ENCODE measurements around the gene EN1.

Gene EN1

DNA sequence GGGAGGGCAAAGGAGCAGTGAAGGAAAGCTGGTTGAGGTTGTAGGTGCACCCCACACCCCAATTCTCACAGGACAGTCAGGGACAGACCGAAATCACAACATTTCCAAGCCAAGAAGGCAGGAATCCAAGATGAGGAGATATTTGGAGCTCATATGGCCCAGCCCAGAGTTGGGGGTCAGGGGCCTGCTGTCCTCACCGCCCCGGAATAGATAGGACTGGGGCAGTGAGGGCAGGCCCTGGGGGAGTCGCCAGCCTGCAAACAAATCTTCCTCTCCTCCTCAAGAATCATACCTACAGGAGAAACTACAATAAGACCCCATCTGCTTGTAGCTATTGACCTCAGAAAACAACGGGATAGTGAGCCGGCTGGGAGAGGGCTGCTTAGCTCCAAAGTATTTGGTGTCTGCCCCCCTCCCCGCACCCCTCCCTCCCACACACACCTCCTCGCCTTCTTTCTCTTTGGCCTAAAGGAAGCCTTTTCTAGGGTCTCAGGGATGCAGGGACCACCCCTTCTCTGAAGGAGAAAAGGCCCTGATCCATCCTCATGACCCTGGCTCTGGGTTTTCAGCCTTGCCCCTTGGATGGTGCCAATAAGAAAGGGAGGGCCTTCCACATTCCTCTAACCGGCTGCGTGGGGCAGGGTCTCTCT is 3.8 kb downstream of the EN1 start:
- DNase-seq (ENCODE audit: low read depth in 2 of 2, low spot score in 1 of 2) = no peak

DNA sequence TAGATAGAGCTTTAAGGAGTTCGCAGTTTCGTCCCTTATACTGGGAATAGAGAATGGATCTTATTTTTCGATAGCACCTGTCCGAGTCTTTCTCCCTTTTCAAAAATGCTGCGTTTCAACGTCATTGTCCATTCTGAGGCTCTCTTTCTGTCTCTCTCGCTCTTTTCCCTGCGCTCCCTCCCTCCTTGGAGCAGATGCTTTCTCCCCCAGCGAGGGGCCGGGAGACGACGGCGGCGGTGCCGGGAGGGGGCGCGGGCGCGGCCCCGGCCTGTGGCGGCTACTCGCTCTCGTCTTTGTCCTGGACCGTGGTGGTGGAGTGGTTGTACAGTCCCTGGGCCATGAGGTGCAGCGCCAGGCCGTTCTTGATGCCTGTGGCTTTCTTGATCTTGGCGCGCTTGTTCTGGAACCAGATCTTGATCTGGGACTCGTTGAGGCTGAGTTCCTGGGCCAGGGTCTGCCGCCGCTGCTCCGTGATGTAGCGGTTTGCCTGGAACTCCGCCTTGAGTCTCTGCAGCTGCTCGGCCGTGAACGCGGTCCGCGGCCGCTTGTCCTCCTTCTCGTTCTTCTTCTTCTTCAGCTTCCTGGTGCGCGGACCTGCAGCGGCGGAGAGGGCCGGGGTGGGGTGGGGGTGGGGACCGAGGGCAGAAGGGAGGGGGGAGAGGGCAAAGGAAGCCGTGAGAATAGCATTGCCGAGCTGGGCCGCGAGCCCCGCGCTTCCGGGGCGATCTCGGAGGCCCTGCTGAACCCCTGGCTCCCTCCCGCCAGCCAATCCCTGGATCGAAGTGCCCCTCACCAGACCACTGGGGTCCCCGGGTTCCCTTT is 4.6 kb downstream of the EN1 start:
- no peak for DNase-seq (ENCODE audit: low read depth in 2 of 2, low spot score in 1 of 2)

DNA sequence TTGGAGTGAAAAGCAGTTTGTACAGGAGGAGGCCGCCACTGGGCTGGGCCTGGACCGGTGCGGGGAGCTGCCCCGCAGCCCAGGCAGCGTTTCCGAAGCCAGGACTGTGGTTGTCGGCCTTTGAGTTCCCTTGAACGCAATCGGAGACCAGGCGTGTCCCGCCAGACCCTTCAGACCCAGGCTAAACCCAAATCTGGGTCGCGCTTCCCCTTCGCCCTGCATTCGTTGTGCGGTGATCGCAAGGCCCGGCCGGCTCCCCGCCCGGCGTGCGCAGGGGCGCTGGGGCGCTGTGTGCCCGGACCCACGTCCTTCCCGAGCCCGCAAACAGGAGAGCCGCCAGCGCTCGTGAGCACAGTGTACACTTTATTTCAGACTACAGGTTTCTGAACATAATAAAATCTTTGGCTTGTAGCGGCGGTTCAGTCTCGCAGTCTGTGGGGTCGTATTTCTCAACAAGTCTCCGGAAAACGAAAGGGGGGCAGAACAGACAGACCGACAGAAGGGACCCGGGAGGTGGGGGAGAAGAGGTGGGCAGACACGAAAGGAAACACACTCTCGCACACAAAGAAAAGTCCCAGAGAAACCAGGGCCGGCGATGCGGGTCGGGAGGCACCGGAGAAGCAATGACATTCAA is 5.5 kb downstream of the EN1 start:
- no peak for DNase-seq (ENCODE audit: low read depth in 2 of 2, low spot score in 1 of 2)

- DNase-seq (ENCODE audit: low read depth in 2 of 2, low spot score in 1 of 2) = no peak
Measured at GRCh38 chr2:118841450-118841827, 6.0 kb downstream of the EN1 start.

- no peak for DNase-seq (ENCODE audit: low read depth in 2 of 2, low spot score in 1 of 2)
Measured at GRCh38 chr2:118838741-118839455, 8.6 kb downstream of the EN1 start.

DNA sequence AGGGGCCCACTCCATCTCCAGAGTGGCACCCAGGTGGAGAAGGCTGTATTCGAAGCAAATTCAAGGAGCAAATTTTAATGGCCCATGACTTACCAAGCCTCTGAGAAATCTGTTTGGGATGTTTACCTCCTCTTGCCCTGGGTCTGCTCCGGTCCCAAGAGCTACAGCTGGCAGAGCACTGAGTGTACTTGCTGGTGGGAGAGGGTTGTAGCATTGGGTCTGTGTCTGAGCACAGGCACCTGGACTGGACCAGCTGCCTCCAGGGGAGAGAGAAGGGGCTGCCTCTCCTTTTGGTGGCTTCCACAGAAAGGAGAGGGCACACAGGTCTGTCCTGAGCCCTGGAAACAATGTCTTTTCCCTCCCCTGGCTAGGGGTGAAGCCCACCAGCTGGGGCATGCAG is 9.8 kb downstream of the EN1 start:
- DNase-seq (ENCODE audit: low read depth in 2 of 2, low spot score in 1 of 2) = no peak

- no peak for DNase-seq (ENCODE audit: low read depth in 2 of 2, low spot score in 1 of 2)
Measured at GRCh38 chr2:118837067-118837466, 10.4 kb downstream of the EN1 start.

DNA sequence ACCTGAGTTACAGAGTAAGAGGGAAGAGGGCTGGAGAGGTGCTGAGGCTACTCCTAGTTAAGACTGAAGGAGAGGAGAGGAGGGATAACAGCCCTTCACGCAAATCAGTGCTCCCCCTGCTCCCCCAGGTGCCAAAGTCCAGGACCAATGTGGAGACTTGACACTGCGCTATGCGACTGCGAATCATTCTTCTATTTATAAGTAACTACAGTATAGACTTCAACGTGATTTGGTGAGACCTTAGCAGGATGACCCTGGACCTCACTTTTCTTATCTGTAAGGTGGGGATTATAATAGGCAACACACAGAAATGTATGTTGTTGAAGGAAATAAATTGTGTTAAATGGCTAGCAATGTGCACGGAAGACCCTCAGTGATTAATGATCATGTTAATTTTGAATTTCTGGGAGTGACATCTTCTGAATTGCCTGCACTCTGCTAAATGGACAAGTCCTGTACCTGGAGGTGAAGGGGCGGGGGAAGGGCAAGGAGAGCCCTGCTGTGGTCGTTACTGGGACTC is 11.0 kb downstream of the EN1 start:
- DNase-seq (ENCODE audit: low read depth in 2 of 2, low spot score in 1 of 2) = no peak

- DNase-seq (ENCODE audit: low read depth in 2 of 2, low spot score in 1 of 2) = no peak
Measured at GRCh38 chr2:118835746-118836410, 11.6 kb downstream of the EN1 start.

DNA sequence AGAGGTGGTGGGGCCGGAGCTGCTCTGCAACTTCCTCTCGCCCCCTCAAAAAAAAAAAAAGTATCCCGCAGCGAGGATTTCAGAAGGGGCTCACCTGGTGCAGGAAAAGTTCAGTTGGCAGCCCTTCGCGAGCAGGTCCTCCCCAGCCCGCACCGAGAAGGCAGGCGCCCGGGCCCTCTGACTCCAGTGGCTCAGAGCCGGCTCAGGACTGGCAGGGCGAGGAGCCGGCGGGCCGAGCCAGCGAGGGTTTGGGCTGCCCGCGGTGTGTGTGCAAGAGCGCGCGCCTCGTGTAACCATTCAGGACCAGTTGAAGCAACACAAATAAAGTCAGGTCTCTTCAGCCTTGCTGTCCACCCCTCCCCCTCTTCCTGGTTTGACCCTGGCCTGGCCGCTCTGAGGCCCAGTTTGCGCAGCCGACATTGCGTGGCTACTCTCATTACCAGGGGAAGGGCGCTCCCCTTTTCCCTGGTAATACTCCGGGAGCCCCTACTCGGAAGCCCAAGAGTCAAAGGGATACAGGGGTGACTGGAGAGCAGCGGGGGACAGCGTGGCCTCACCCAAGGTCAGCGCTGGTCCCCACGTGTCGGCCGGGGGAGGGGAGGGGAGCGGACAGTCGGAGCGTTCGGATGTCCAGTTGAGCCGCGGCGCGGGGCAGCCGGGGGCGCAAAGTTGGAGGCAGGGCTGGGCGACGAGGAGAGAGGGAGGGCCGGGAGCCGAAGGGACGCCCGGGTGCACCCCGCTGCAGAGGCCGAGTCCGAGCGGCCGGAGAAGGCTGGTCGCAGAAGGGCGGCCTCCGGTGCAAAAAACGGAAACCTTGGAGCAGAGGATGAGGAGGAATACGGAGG is 12.3 kb downstream of the EN1 start:
- DNase-seq (ENCODE audit: low read depth in 2 of 2, low spot score in 1 of 2) = no peak

- DNase-seq (ENCODE audit: low read depth in 2 of 2, low spot score in 1 of 2) = no peak
Measured at GRCh38 chr2:118834440-118834810, 13.0 kb downstream of the EN1 start.

DNA sequence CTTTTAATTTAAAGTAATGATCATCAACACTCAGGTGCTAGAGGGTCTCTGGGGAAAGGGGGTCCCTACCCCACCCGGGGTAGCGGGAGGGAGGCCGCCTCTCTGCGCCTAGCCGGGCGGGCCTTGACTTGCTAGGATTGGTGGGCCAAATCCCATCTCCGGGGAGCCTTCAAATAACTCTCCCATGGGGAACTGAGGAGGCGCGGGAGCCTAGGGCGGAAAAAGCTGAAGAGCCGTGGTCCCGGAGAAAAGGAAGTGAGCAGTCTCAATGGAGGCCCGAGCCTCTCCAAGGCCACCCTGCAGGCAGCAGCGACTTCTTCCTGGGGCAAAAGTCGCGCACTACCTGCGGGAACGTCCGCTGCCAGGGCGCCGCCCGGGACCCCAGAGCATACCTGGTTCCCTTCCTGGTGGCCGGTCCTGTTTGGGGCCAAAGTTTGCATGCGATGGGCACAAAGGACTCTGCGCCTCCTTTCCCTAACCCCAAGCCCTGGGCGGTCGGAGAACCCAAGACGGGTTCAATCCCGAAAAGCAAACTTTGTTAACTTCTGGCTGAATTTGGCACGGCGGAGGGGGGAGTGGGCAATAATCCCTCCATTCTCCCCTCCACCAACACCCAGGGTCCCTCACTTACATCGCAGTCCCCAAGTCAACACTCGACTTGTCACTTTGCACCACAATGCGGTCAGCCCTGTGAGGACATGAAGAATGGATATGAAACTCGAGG is 13.6 kb downstream of the EN1 start:
- no peak for DNase-seq (ENCODE audit: low read depth in 2 of 2, low spot score in 1 of 2)

GRCh38 chr2:118832791-118833715 is 14.4 kb downstream of the EN1 start:
- no peak for DNase-seq (ENCODE audit: low read depth in 2 of 2, low spot score in 1 of 2)

- DNase-seq (ENCODE audit: low read depth in 2 of 2, low spot score in 1 of 2) = no peak
Measured at GRCh38 chr2:118832071-118832790, 15.2 kb downstream of the EN1 start.

DNA sequence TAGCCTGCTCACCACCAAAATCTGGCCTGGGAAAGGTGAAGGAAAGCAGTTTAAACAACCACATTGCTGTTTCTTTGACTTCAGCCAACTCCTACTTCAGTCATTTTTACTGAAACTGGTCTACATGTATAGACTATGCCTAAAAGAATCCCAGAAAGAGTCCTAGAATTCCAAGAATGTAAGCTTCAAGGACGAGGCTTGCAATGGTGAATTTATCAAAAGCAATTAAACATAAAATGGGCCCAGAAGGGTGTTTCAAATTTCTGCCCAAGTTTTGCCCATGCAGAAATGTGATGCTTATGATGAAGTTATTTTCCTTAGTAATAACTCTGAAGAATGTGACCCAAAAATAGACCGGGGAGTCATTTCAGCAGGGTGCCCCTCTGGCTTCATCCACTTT is 16.6 kb downstream of the EN1 start:
- no peak for DNase-seq (ENCODE audit: low read depth in 2 of 2, low spot score in 1 of 2)

GRCh38 chr2:118830118-118830517 is 17.3 kb downstream of the EN1 start:
- no peak for DNase-seq (ENCODE audit: low read depth in 2 of 2, low spot score in 1 of 2)

- DNase-seq (ENCODE audit: low read depth in 2 of 2, low spot score in 1 of 2) = no peak
Measured at GRCh38 chr2:118826093-118826492, 21.4 kb downstream of the EN1 start.

- DNase-seq (ENCODE audit: low read depth in 2 of 2, low spot score in 1 of 2) = no peak
Measured at GRCh38 chr2:118823633-118824032, 23.8 kb downstream of the EN1 start.
